Fibroblast of the aortic adventitia (primary cell): ENCODE data around the gene DTD1. TPM values are rescaled to one million over a fixed set of nuclear protein-coding genes. Genes with fewer than 3 reads are reported as not detected.
A peak's percentile ranks its signal among the peaks of the same experiment; 100 is the strongest.

Experiments
- DNase-seq: peaks from one replicate; pipeline ENCODE4 v3.0.0-alpha.2; 2010; ENCODE audit warnings: low read depth
- H3K4me3 ChIP-seq: 2 replicates; pipeline ENCODE4 v1.5.1; 2011; ENCODE audit warnings: low read depth, mild to moderate bottlenecking, control low read depth, low read length, moderate library complexity
- CTCF ChIP-seq: IDR thresholded peaks from 2 replicates; pipeline ENCODE4 v1.5.1; 2011; ENCODE audit warnings: mild to moderate bottlenecking, low read length, control low read depth, inconsistent platforms; ENCODE audit not compliant: insufficient read depth
- total RNA-seq: library from RNA; depleted of rRNA; stranded (reverse); fragments of >200 nt; gene quantifications from 2 replicates; pipeline ENCODE4 v1.2.3, GENCODE V29; 2012; ENCODE audit warnings: low replicate concordance

Gene DTD1
- total RNA-seq, 1 donor, result 69.8 TPM

GRCh38 chr20:18650224-18650623 lies 62.4 kb downstream of the DTD1 start:
- no peak for TF ChIP-seq CTCF
- DNase-seq, result no peak
- H3K4me3 ChIP-seq, result no peak overlapping the region

- no peak for TF ChIP-seq CTCF
- no peak for DNase-seq
- H3K4me3 ChIP-seq, result no peak overlapping the region
Measured at GRCh38 chr20:18653736-18654447, 66.0 kb downstream of the DTD1 start.

- DNase-seq, result no peak
- TF ChIP-seq CTCF, result no peak
- H3K4me3 ChIP-seq, result no peak overlapping the region
Measured at GRCh38 chr20:18654448-18654773, 66.6 kb downstream of the DTD1 start.

GRCh38 chr20:18657575-18657974 lies 69.7 kb downstream of the DTD1 start:
- DNase-seq, result peak; percentile 91
- H3K4me3 ChIP-seq, result no peak overlapping the region
- no peak for TF ChIP-seq CTCF

GRCh38 chr20:18662279-18663040 lies 74.6 kb downstream of the DTD1 start:
- no peak for DNase-seq
- no peak overlapping the region for H3K4me3 ChIP-seq
- TF ChIP-seq CTCF, result no peak

- DNase-seq, result peak; percentile 40
- no peak overlapping the region for H3K4me3 ChIP-seq
- no peak for TF ChIP-seq CTCF
Measured at GRCh38 chr20:18663932-18664331, 76.1 kb downstream of the DTD1 start.
